Upper lobe of left lung (tissue), 6 donors: Measurements from ENCODE around the gene ZNF618. TPM values are rescaled to one million over a fixed set of nuclear protein-coding genes. Genes with fewer than 3 reads are reported as not detected.

Source experiments
- ATAC-seq, 2 donors: fragments of 200-7000 bp; cut with Tn5 transposase; one replicate each; pipeline ENCODE4 v1.9.1; 2022; ENCODE audit warnings: mild to moderate bottlenecking in 2 of 2, moderate library complexity in 2 of 2; ENCODE audit not compliant: low FRiP score in 2 of 2
- DNase-seq, 2 donors: peaks; one replicate each; pipeline ENCODE4 v3.0.0-alpha.2; 2019 to 2020
- H3K27ac ChIP-seq, 4 donors: fragments of 200-600 bp; sonication (generic); one replicate each; pipeline ENCODE4 v1.5.1; 2016 to 2019
- H3K27me3 ChIP-seq, 4 donors: fragments of 200-600 bp; sonication (generic); one replicate each; pipeline ENCODE4 v1.5.1; 2017 to 2019
- H3K36me3 ChIP-seq, 4 donors: fragments of 200-600 bp; sonication (generic); one replicate each; pipeline ENCODE4 v1.5.1; 2016 to 2019
- H3K4me1 ChIP-seq, 4 donors: fragments of 200-600 bp; sonication (generic); one replicate each; pipeline ENCODE4 v1.5.1; 2018 to 2019
- H3K4me3 ChIP-seq, 4 donors: fragments of 200-600 bp; sonication (generic); one replicate each; pipeline ENCODE4 v1.5.1; 2017 to 2019; ENCODE audit warnings: mild to moderate bottlenecking in 2 of 4, moderate library complexity in 1 of 4
- H3K9me3 ChIP-seq, 4 donors: fragments of 200-600 bp; sonication (generic); one replicate each; pipeline ENCODE4 v1.5.1; 2018 to 2019
- EP300 ChIP-seq, 4 donors: sonication (generic); formaldehyde crosslinking; IDR thresholded peaks; one replicate each; pipeline ENCODE4 v1.5.1; 2017; ENCODE audit warnings: antibody characterized with exemption in 4 of 4, control low read depth in 2 of 4
- POLR2A ChIP-seq, 4 donors: fragments of 450-650 bp; IDR thresholded peaks; one replicate each; pipeline ENCODE4 v1.5.1; 2016 to 2017; ENCODE audit warnings: antibody characterized with exemption in 4 of 4, mild to moderate bottlenecking in 2 of 4
- POLR2AphosphoS5 ChIP-seq, 2 donors: sonication (generic); formaldehyde crosslinking; IDR thresholded peaks; one replicate each; pipeline ENCODE4 v1.5.1; 2017; ENCODE audit warnings: antibody characterized with exemption in 2 of 2
- WGBS, 2 donors: methylation state at CpG; one replicate each; pipeline ENCODE4 v1.1.5; 2017 to 2018; 5-methylcytosine and 5-hydroxymethylcytosine counted together
- total RNA-seq, 6 donors: library from RNA; depleted of rRNA in 4 of 6; stranded (reverse); fragments of >200 nt in 4 of 6; gene quantifications; one replicate each; pipeline versions ENCODE4 v1.1.0 to v1.2.1, GENCODE V29; 2016 to 2021
- TF ChIP-seq, protein P1 (sequence below), 6 experiments: fragments of 450-650 bp in 4 of 6; fragments of 200-600 bp in 2 of 6; sonication (generic) in 2 of 6; IDR thresholded peaks; one replicate each; pipeline ENCODE4 v1.5.1; 2016 to 2019; ENCODE audit warnings: antibody characterized with exemption in 6 of 6
- donor health status: DM: no; HTN: no; CAD: no; lungs with moderate emphysema.
- donor health status: DM: no; HTN: yes; CAD: no; lungs with severe emphysema.

ZNF618 gene
- total RNA-seq, 6 donors from 2014 or later = 3.2 to 11.6 (median 9.1) TPM

GRCh38 chr9:114100536-114100935, 224.4 kb downstream of the ZNF618 start:
- WGBS, 2 donors = 72 to 88% methylated on average over 1 of the region's 1 CpG
- Histone ChIP-seq H3K4me3 (no peak overlapping the region), H3K27ac (no peak overlapping the region), H3K36me3 (no peaks in the 10 kb centered on the region), H3K4me1 (peaks cover 11 to 23% (median 14%) of the 10 kb centered on the region in 4 donors), H3K9me3 (peaks cover 0 to 8% (median 0%) of the 10 kb centered on the region in 4 donors), H3K27me3 (peaks cover 0 to 8% (median 3%) of the 10 kb centered on the region in 4 donors)
- no peak for TF ChIP-seq EP300 (IDR thresholded peaks at IDR 0.05)
- no peak for TF ChIP-seq POLR2AphosphoS5 (IDR thresholded peaks at IDR 0.05)
- TF ChIP-seq, protein P1, sequence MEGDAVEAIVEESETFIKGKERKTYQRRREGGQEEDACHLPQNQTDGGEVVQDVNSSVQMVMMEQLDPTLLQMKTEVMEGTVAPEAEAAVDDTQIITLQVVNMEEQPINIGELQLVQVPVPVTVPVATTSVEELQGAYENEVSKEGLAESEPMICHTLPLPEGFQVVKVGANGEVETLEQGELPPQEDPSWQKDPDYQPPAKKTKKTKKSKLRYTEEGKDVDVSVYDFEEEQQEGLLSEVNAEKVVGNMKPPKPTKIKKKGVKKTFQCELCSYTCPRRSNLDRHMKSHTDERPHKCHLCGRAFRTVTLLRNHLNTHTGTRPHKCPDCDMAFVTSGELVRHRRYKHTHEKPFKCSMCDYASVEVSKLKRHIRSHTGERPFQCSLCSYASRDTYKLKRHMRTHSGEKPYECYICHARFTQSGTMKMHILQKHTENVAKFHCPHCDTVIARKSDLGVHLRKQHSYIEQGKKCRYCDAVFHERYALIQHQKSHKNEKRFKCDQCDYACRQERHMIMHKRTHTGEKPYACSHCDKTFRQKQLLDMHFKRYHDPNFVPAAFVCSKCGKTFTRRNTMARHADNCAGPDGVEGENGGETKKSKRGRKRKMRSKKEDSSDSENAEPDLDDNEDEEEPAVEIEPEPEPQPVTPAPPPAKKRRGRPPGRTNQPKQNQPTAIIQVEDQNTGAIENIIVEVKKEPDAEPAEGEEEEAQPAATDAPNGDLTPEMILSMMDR (IDR thresholded peaks at IDR 0.05) = no peak
- no peak for TF ChIP-seq POLR2A (IDR thresholded peaks at IDR 0.05)
- no peak for ATAC-seq
- no peak for DNase-seq

DNA sequence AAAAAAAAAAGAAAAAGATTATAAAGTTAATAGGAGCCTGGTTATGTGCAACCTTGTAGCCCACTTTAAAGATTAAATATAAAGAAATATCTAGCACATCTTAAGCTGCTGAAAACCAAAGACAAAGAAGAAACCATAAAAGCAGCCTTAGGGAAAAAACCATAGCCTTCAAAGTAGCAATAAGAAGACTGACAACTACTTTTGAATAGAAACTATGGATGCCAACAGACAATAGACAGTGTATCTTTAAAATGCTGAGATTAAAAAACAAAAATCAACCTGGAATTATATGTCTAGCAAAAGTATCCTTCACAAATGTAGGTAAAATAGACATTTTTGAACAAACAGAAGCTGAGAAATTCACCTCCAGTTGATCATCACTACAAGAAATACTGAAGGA, 226.4 kb downstream of the ZNF618 start:
- ATAC-seq (no peak), DNase-seq (no peak)
- H3K4me1 ChIP-seq = peaks cover 10 to 19% (median 14%) of the 10 kb centered on the region in 4 donors
- no peak overlapping the region for H3K27ac ChIP-seq
- peaks cover 0 to 8% (median 3%) of the 10 kb centered on the region in 4 donors for H3K27me3 ChIP-seq
- TF ChIP-seq, protein P1 (IDR thresholded peaks at IDR 0.05) = no peak
- no peak for TF ChIP-seq EP300 (IDR thresholded peaks at IDR 0.05)
- no peak for TF ChIP-seq POLR2AphosphoS5 (IDR thresholded peaks at IDR 0.05)
- no peak for TF ChIP-seq POLR2A (IDR thresholded peaks at IDR 0.05)
- peaks cover 0 to 8% (median 0%) of the 10 kb centered on the region in 4 donors for H3K9me3 ChIP-seq
- no peaks in the 10 kb centered on the region for H3K36me3 ChIP-seq
- H3K4me3 ChIP-seq = no peak overlapping the region

- TF ChIP-seq, protein P1 (IDR thresholded peaks at IDR 0.05) = no peak
- TF ChIP-seq POLR2A (IDR thresholded peaks at IDR 0.05) (no peak), POLR2AphosphoS5 (IDR thresholded peaks at IDR 0.05) (no peak), EP300 (IDR thresholded peaks at IDR 0.05) (no peak)
- ATAC-seq (no peak), DNase-seq (no peak)
- Histone ChIP-seq H3K36me3 (no peaks in the 10 kb centered on the region), H3K27me3 (no peaks in the 10 kb centered on the region), H3K4me3 (no peak overlapping the region), H3K9me3 (peaks cover 0 to 8% (median 0%) of the 10 kb centered on the region in 4 donors), H3K4me1 (no peaks in the 10 kb centered on the region), H3K27ac (no peak overlapping the region)
- 52 to 69% methylated on average over 5 of the region's 5 CpGs for WGBS, 2 donors
Measured at GRCh38 chr9:114105236-114105635, 229.1 kb downstream of the ZNF618 start.

Other genes with a start within 250 kb of the ZNF618 start
- gene AMBP, start 202.0 kb downstream of the ZNF618 start, total RNA-seq = 1 to 10 TPM in 2 of 6 donors, under 1 TPM in 1, not detected in 3; 0.46 to 4.0 (median 3.1) TPM
- 10 to 100 TPM in 1 of 6 donors, 1 to 10 TPM in 5; 2.3 to 16.8 (median 4.4) TPM for gene KIF12, start 223.0 kb downstream of the ZNF618 start, total RNA-seq